Measurements from ENCODE around the gene SRMS. TPM values are rescaled to one million over a fixed set of nuclear protein-coding genes. Genes with fewer than 3 reads are reported as not detected.

Gene SRMS
- total and polyA plus RNA-seq, 11 donors: not detected

DNA sequence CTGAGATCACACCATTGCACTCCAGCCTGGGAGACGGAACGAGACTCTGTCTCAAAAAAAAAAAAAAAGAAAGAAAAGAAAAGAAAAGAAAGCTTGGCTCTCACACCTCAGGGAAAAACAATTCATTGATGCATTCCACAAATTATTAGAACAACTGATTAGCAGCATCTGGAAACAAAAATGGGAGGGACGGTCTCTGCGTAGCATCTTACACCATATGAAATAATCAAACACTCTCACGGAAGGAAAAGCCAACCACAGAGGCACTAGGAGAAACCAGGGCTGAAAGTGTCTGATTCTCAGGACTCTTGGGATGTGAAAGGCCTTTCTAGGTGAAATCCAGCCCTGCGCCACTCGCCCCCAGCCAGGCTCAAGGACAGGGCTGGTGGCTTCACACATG, 28.8 kb upstream of the SRMS start:
- peak overlapping the region in 1 of 12 donors; percentile 61 for H3K27ac ChIP-seq
- peaks cover 0 to 36% (median 18%) of the 10 kb centered on the region in 12 donors for H3K4me1 ChIP-seq
- 86 to 94% (median 88%) methylated on average over 7 of the region's 7 CpGs for WGBS, 4 donors
- H3K9me3 ChIP-seq: no peaks in the 10 kb centered on the region
- TF ChIP-seq, protein P1, sequence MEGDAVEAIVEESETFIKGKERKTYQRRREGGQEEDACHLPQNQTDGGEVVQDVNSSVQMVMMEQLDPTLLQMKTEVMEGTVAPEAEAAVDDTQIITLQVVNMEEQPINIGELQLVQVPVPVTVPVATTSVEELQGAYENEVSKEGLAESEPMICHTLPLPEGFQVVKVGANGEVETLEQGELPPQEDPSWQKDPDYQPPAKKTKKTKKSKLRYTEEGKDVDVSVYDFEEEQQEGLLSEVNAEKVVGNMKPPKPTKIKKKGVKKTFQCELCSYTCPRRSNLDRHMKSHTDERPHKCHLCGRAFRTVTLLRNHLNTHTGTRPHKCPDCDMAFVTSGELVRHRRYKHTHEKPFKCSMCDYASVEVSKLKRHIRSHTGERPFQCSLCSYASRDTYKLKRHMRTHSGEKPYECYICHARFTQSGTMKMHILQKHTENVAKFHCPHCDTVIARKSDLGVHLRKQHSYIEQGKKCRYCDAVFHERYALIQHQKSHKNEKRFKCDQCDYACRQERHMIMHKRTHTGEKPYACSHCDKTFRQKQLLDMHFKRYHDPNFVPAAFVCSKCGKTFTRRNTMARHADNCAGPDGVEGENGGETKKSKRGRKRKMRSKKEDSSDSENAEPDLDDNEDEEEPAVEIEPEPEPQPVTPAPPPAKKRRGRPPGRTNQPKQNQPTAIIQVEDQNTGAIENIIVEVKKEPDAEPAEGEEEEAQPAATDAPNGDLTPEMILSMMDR (IDR thresholded peaks at IDR 0.05): no peak
- TF ChIP-seq POLR2A (IDR thresholded peaks at IDR 0.05): no peak
- DNase-seq (no peak), ATAC-seq (no peak)
- peaks cover 0 to 20% (median 0%) of the 10 kb centered on the region in 9 donors for H3K27me3 ChIP-seq
- H3K4me3 ChIP-seq: no peak overlapping the region
- intact Hi-C loops (cut with DNase I): loop anchor here in 3 of 10 donors (5.0 kb wide), 1 partner anchor 39 kb away; the partner anchor contains the start of gene PTK6 (in 3 of the 3)
- H3K36me3 ChIP-seq: peaks cover 0 to 13% (median 6%) of the 10 kb centered on the region in 9 donors

DNA sequence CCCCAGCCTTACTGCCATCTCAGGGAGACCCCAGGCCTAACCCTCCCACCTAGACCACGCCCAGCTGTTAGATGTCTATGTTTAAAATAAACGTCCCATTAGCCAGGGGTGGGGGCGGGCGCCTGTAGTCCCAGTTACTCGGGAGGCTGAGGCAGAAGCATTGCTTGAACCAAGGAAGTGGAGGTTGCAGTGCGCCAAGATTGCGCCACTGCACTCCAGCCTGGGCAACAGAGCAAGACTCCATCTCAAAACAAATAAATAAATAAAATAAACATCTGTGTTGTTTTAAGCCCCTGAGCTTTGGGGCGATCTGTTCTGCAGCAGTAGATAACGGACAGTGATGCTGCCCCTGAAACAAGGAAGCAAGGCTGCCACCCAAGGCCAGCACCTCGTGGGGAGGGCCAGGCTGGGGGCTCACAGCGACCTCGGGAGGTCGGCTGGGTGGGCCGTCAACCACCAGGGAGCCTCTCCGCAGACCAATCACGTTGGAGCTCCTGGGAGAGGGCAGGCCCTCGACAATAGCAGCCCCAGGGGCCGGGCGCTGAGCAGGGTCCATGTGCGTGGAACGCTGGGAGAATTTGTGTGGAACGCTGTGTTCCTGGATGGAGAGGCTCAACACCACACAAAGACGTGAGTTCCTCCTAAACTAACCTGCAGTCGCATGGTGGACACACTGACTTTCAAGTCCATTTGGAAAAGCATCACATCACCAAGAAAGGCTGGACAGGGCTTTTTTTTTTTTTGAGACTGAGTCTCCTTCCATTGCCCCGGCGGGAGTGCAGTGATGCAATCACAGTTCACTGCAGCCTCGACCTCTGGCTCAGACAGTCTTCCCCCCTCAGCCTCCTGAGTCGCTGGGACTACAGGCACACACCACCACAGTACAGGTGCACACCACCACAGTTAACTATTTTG, 27.5 kb upstream of the SRMS start:
- H3K4me3 ChIP-seq: peak overlapping the region in 6 of 12 donors; percentile 75 to 99 (median 86)
- H3K4me1 ChIP-seq: peaks cover 0 to 36% (median 18%) of the 10 kb centered on the region in 12 donors
- H3K36me3 ChIP-seq: peaks cover 0 to 13% (median 6%) of the 10 kb centered on the region in 9 donors
- peaks cover 0 to 20% (median 0%) of the 10 kb centered on the region in 9 donors for H3K27me3 ChIP-seq
- no peaks in the 10 kb centered on the region for H3K9me3 ChIP-seq
- WGBS, 4 donors: 75 to 81% (median 77%) methylated on average over 27 to 28 of the region's 28 CpGs
- H3K27ac ChIP-seq: peak overlapping the region in 7 of 12 donors; percentile 82 to 96 (median 90)
- intact Hi-C loops (cut with DNase I): loop anchor here in 3 of 10 donors (5.0 kb wide), 1 partner anchor 38 kb away; the partner anchor contains the start of gene PTK6 (in 3 of the 3)
- TF ChIP-seq, protein P1 (IDR thresholded peaks at IDR 0.05): no peak
- peak in 1 of 5 donors; percentile 35 for DNase-seq
- ATAC-seq: no peak

DNA sequence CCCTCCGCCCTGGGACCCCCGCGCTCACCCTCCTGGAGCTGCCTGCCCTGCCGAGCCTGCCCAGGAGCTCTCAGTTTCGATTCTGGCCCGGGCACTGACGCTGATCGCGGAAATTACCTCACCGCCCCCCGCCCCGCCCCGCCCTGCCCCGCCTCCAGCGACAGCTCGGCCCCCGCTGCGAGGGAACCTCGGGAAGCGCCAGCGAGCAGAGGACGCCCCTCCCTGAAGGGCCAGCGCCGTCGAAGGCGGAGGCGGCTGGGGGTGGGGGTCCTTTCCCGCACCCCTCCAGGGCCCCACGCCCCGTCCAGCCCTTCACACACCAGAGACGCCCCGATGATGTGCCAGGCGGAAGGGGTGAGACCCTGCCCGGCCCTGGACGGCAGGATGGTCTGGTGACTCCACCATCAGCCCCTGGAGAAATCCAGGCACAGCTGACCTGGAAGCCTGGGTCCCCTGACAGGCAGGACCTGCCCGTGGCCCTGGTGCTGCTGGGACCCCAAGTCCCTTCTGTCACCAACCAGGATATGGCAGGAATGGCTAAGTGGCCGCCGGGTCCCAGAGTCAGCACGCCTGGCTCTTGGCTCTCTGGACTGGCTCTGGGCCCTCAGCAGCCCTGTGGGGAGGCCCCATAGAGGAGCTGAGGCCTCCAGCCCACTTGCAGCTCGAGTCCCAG, 26.7 kb upstream of the SRMS start, which contains the start of gene HELZ2:
HELZ2 (minus strand) TSS at position 84 of the 673 bp plus-strand sequence. CDS start 1,854 bp downstream, outside the sequence.
- ATAC-seq (peak; percentile 39 to 82 (median 78)), DNase-seq (peak; percentile 81 to 90 (median 85))
- 0 to 8% (median 6%) methylated on average over 13 to 40 of the region's 40 CpGs for WGBS, 4 donors
- H3K36me3 ChIP-seq: peaks cover 0 to 13% (median 6%) of the 10 kb centered on the region in 9 donors
- H3K27me3 ChIP-seq: peaks cover 0 to 17% (median 0%) of the 10 kb centered on the region in 9 donors
- H3K27ac ChIP-seq: peak within 1 kb of the TSS; percentile 54 to 96 (median 86)
- H3K4me1 ChIP-seq: peaks cover 0 to 36% (median 18%) of the 10 kb centered on the region in 12 donors
- TF ChIP-seq, protein P1 (IDR thresholded peaks at IDR 0.05): no peak
- no peak for TF ChIP-seq POLR2A (IDR thresholded peaks at IDR 0.05)
- peak within 1 kb of the TSS; percentile 65 to 99 (median 86) for H3K4me3 ChIP-seq
- intact Hi-C loops (cut with DNase I): no loop called here
- no peaks in the 10 kb centered on the region for H3K9me3 ChIP-seq

Data from heart left ventricle (tissue), 16 donors.